ENCODE data around the gene FCGBP.
"Not testable (repeated sequence)": the region's sequence is repeated elsewhere in the genome, so short reads cannot be mapped to it uniquely, and the experiment has no call there.

The FCGBP gene

DNA sequence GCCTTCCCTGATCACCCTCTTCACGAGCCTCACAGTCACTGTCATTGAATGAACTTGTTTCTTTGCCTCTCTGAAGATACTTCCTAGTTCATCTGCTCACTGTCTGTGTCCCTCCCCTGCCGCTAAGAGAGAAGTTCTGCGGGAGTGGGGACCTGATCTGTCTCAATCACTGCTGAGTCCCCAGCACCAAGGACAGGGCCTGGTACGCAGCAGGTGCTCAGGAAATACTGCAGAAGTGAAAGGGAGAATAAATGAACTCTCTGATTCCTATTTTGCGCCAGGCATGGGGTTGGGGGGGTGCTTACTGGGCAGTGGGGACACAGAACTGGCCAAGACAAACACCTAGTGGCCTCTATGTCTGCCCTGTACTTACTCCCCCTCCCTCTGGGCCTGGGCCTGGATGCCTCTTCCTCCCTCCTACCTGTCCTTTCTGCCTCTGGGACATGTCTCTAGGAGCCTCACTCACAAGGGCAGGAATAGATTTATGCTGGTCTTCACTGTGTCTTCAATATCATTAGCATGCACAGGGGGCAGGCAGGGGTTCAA, 17.5 kb downstream of the FCGBP start:
- DNase-seq = no peak

DNA sequence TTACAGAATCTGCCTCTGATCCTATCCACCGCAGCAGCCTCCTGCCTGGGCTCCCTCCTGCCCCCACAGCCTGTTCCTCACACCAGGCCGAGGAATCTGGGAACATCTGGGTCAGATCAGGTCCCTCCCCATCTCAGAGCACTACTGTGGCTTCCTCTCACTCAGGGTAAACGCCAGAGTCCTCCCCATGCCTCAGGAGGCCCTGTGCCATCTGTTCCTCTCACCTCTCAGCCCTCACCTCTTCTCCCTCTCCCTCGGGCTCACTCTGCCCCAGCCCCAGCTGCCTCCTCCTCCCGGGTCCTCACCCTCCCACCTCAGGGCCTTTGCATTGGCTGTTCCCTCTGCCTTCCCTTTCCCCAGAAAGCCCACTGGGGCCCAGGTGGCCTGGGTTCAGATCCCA, 18.2 kb downstream of the FCGBP start:
- DNase-seq = no peak

DNA sequence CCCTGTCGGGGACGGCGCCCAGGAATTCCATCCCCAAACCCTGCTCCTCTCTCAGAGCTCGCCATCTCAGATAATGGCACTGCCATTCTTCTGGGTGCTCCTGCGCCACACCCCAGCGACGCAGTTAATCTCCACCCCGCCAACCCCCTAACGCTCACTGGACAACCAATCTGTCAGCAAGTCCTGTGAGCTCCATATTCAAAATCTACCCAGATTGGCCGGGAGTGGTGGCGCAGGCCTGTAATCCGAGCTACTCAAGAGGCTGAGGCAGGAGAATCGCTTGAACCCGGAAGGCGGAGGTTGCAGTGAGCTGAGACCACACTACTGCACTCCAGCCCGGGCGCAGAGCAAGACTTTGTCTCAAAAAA, 18.6 kb downstream of the FCGBP start:
- DNase-seq = no peak

DNA sequence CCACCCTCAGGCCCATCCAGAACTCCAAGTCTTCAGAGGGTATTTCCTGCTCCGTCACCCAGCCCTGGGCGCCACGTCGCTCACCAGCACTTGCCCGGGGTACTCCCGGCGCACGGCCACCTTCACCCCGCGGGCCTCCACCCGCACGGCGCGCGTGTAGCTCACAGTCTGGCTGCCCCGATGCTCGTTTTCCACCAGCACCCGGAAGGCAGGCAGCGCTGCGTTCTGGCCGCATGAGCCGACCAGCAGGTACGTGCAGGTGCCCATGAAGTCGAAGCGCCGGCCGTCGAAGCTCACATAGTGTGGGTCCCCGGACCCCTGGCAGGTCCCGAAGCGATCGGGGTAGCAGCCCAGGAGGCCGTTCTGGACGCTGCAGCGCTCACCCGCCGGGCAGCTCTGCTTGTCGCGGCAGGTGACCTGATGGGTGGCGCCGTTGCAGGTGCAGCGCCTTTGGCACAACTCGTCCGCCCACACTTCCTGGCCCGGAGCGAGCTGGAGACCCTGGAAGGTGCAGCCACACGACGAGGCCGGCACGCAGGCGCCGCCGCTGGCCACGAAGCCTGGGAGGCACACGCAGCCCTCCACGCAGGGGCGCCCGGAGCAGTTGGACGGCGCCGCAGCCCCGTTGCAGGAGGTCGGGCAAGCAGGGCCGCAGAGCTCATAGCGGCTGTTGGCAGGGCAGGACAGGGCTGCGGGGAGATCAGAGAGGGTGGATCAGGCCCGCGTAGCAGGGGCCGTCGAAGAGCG, 19.2 kb downstream of the FCGBP start:
- no peak for DNase-seq

DNA sequence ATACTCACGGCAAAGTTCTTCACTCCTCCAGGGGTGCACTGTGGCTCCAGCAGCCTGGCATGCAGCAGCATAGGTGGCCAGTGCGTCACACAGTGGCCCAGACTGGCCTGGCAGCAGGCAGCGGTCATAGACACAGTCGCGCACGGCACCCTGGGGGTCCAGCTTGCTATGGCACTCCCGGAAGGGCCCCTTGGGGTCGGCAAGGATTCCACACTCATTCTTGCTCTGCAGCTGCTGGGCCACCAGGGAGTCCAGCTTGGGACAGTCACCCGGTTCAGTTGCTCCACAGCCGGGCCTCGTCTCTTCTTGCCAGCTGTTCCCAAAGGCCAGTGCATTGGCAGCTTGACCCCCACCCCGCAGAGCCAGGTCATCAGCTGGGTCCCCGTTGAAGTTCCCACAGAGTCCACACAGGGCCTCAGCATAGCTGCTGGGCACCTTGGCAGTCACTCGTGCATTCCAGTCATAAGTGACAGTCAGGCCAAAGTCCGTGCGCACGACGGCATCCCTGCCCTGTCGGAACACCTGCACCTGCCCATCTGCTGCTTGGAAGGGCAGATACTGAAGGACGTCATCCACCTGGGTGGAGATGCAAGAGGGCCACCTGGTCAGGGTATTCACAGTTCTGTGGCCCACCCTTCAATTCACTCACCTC, 20.6 kb downstream of the FCGBP start:
- DNase-seq = no peak

DNA sequence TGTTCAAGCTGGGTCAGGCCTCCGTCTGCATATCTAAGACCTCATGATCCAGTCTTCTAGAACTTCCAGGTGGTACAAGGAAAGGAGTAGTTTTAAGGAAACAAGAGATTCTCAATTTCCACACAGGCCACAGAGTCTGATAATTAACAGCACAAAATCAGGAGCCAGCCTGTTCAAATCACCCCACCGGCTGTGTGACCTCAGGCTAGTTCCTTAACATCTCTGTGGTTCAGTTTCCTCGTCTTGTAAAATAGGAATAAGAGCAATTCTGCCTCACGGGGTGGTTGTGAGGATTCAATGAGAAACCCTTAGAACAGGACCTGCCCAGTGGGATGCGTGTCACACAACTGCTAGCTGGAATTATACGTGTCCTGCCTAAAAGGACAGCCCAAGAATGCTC, 25.6 kb downstream of the FCGBP start:
- DNase-seq = no peak

DNA sequence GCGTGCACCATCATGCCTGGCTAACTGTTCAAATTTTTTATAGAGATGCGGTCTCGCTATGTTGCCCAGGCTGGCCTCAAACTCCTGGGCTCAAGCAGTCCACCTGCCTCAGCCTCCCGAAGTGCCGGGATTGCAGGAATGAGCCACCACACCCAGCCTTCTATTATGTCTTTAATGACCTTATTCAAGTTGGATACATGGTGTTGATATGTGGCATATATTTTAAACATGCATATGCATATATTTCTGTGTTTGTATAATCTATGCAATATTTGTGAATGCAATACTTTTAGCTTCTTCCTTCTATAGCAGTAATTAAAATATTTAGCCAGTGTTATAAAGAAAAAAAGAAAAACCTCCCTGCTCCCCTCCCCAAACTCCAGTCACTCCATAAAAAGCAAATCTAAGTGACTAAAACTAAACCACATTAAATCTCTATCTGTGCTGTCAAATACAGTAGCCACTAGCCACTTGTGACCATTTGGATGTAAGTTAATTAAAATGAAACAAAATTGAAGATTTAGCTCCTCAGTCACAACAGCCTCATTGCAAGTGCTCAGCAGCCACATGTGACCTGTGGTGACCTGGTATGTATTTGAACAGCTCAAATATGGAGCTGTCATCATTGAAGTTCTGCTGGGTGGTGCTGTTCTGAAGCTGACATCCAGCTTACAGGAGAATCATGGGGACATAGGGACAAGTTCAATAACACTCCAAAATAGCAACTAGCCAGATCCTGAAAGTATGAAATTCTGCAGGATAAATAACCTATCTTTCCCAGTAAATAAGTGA, 27.4 kb downstream of the FCGBP start:
- DNase-seq = no peak

DNA sequence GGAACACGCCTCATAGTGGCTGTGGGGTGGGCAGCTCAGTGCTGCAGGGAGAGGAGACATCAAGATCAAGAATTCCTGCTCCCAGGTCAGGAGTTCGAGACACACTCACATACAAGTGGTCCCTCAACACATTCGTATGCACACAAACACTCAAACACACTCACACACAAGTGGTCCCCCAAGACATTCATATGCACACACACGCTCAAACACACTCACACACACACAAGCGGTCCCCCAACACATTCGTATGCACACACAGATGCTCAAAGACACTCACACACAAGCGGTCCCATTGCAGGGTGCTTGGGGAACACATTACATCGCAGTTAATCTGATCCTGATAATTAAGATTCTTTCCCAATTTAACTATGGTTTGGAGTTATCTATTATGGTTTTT, 28.2 kb downstream of the FCGBP start:
- no peak for DNase-seq

DNA sequence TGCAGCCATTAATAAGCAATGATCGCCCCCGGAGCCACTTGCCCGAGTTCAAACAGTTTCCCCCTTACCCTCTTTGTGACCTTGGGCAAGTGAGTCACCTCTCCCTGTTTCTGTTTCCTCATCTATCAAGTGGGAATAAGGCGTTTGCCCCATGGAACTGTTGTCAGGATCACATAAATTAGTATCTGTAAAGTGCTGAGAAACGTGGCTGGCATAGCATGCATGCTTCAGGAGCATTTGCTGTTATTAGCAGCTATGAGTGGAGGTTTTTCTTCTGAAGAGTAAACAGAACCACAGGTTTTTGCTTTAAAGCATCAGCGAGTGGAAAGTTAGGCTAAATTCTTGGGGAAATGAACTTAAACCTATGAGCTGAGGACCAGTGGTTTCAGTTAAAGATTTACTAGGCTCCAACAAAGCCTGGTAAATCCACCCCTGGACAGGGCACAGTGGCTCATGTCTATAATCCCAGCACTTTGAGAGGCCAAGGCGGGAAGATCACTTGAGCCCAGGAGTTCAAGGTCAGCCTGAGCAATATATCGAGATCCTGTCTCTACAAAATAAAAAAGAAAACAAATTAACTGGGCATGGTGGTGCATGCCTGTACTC, 30.8 kb downstream of the FCGBP start:
- not testable (repeated sequence) for DNase-seq

DNA sequence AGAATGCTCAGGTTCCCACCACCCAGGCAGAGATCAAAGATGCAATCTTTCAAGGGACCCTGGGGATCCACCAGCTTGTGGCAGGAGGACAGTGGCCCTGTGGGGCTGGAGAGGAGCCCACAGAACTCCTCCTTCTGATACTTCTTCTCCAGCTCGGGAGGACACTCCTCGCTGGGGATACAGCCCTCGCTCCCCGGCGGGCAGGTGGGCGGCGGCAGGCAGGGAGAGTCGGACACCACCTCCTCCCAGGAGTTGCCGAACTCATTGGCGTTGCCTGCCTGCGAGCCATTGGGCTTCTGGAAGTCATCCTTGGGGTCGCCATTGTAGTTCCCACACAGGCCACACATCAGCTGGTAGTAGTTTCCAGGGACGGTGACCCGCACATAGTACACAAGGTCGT, 32.1 kb downstream of the FCGBP start:
- DNase-seq = not testable (repeated sequence)

DNA sequence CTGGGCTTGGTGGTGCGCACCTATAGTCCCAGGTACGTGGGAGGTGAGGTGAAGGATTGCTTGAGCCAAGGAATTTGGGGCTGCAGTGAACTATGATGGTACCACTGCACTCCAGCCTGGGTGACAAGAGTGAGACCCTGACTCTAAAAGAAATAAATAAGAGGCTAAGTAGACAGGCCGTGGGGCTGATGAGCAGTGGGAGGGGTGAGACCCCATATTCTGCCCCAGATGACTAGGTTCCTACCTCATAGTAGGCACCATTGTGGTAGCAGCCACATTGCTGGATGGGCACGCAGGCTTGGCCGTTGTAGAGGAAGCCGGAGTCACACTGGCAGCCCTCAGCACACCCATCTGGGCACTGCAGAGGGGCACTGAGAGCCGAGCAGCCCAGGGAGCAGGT, 32.8 kb downstream of the FCGBP start:
- not testable (repeated sequence) for DNase-seq

DNA sequence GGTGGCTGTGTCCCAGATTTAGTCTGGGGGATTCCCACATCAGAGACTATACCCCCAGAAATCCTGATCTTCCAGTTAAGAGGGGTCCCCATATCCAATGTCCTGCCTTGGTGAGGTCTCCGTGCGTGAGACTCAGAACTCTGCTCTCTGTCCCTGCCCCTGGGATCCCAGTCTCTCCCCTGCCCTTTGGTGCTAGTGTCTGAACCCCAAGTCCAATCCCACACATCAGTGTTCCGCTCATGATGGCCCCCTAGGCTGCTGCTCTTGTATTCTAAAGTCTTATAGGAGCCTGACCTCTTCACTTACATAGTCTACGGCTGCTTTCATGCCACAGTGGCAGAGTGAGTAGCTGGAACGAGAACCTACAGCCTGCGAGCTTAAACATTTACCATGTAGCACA, 35.6 kb downstream of the FCGBP start:
- DNase-seq = not testable (repeated sequence)

DNA sequence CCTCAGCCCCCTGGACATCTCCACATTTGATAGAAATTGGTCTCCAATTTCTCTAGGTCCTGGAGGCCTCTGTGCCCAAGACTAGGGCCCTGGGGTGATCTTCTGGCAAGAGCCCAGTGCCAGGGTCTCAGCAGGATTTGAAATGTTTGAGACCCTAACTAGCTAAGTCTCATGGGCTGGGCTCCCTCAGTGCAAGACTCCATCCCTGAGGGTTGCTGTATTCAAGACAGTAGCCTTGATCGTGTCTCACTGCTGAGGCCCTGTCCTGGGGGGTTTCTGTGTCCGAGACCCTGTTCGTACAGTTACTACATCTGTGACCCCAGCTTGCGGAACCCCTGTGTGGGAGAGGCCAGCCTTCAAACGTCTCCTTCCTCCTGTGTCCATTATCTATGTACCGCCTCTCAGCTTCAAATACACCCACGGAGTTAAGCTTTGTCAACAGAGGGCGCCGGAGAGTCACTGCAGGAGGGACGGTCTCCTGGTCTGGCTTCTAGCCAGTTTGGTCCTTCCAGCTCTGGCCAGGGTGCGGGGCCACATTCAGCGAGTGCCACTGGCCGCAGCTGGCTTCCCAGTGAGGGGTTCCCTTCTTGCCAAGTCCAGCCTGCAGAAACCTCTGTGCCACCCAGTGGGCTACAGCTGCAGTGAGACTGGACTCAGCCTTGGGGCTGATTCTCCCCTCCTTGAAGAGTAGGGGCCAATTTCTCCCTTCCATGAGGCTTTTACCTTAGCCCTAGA, 36.8 kb downstream of the FCGBP start:
- peak; percentile 40 to 70 (median 66) for DNase-seq

DNA sequence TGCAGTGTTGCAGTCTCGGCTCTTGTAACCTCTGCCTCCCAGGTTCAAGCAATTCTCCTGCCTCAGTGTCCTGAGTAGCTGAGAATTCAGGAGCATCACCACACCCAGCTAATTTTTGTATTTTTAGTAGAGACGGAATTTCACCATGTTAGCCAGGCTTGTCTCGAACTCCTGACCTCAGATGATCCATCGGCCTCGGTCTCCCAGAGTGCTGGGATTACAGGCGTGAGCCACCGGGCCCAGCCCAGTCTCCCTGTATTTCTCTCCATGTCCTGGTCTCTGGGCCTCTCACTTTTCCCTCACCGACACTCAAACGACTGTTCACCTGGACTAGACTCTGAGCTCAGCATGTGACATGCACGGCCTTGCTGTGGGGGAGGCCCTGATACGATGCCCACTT, 39.3 kb downstream of the FCGBP start:
- not testable (repeated sequence) for DNase-seq

DNA sequence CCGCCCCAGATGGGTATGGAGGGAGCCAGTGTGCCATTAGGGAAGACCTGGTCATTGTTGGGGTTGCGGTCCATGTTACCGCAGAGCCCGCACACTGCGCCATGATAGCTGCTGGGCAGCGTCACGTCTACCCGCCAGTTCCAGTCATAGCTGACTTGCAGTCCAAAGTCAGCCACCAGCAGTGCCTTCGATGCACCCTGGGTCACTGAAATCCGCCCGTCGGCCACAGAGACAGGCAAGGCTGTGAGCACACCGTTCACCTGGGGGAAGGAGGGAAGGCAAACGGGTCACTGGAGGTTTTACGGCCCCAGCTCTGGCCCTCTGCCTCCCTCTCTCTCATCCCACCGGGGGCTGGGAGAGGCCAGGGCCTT, 40.2 kb downstream of the FCGBP start:
- not testable (repeated sequence) for DNase-seq

DNA sequence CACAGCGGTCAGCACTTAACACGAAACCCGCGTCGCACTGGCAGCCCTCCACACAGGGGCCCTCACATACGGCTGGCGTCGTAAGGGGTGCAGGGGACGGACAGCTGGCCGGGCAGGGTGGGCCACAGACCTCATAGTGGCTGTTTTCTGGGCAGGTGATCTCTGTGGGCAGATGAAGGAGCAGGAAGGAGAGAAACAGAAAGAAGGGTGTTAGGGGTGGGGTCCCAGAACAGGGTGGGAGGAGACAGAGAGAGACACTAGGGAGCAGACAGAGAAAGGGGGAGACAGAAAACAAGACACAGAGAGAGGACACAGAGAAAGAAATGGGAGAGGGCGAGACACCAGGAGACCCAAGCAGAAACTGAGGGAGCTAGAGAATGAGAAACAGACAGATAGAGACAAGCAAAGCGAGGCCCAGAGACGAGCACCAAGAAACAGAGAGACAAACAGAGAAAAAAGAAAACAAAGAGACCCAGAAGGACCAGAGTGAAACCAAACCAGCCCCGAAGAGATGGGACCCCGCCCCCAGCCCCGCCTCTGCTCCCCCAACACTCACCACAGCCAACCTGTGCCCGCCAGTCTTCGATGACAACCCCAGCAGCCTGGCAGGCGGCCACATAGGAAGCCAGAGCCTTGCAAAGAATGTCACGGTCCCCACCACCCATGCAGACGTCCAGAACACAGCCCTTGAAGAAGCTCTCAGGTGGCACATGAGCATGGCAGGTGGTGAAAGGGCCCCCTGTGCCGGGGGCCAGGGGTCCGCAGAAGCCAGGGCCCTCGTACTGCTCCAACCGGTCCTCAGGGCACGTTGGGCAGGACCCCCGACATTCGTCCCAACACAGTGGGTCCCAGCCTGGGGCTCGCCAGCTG, 40.8 kb downstream of the FCGBP start:
- not testable (repeated sequence) for DNase-seq

DNA sequence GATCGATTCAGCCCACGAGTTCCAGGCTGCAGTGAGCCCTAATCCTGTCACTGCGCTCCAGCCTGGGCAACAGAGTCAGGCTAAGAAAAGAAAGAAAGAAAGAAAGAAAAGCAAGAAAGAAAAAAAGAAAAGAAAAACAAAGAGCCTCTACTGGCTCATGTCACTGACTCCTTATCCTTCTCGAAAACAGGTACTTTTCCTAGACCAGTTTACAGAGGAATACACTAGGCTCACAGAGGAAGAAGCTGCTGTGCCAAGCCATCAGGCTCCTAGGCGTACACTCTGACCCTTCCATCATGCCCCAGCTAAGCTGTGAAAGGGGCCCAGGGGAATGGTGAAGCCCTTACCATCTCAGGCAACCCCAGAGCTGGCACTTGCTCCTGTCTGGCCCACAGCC, 41.9 kb downstream of the FCGBP start:
- not testable (repeated sequence) for DNase-seq

DNA sequence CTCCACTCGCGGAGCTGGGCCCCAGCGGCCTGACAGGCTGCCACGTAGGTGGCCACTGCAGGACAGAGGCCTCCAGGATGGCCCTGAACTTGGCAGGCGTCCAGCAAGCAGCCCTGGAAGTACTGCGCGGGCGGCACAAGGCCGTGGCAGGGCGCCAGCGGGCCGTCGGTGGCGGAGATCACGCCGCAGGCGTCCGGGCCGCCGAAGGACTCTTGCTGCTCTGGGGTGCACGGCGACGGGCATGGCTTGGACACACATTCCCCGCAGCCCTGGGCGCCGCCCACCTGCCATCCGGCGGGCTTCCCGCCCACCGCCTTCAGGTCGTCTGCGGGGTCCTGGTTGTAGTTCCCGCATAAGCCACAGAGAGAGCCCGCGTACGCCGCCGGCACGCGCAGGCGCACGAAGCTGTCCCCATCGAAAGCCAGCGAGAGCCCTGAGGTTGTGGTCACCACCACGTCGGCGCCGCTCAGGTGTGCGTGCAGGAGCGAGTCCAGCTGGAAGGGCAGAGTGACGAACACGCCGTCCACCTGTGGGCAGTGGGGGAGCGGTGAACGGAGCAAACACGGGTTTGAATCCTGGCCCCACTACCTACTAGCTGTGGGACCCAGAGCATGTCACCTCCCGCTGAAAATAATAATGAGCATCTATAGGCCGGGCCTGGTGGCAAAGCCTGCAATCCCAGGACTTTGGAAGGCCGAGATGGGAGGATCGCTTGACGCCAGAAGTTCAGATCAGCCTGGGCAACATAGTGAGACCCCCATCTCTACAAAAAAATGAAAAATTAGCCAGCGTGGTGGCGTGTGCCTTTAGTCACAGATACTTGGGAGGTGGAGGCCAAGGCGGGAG, 42.6 kb downstream of the FCGBP start:
- peak in 1 of 3 donors; percentile 33 for DNase-seq

DNA sequence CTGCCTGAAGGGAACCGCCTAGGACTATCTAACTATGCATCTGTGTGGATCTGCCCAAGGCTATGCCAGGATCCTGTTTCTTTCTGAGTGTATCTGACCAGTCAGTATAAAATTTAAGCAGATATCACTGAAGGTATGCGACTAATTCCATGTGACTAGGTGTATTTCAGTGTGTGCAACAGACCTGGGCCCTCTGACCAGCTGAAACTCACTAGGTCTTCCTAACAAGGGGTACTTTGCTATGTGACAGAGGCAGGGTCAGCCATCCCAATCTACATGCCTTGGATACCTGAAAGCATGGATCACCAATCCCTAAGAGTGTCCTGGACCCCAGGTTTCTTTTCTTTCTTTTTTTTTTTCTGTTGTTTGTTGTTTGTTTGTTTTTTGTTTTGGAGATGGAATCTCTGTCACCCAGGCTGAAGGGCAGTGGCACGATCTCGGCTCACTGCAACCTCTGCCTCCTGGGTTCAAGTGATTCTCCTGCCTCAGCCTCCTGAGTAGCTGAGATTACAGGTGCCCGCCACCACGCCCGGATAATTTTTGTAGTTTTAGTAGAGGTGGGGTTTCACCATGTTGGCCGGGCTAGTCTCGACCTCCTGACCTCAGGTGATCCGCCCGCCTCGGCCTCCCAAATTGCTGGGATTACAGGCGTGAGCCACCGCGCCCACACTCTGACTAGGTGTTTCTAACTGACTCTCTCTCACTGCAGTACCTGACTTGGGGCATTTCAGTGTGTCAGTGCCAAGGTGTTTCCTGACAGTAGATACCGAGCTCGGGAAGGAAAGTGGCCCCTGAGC, 43.5 kb downstream of the FCGBP start:
- DNase-seq = no peak
